GM23248 (cell line): ENCODE measurements around the gene PACS1.

ENCODE experiments used
- EZH2 ChIP-seq: fragments of 200-600 bp; sonication (generic); IDR thresholded peaks from 2 replicates; pipeline ENCODE4 v1.6.1; 2018; ENCODE audit warnings: antibody characterized with exemption, mild to moderate bottlenecking; ENCODE audit not compliant: insufficient read depth, poor library complexity, severe bottlenecking
- EZH2phosphoT487 ChIP-seq: fragments of 200-600 bp; sonication (generic); IDR thresholded peaks from 2 replicates; pipeline ENCODE4 v1.6.1; 2018; ENCODE audit warnings: antibody characterized with exemption, moderate library complexity, mild to moderate bottlenecking, low read depth; ENCODE audit not compliant: insufficient read depth

DNA sequence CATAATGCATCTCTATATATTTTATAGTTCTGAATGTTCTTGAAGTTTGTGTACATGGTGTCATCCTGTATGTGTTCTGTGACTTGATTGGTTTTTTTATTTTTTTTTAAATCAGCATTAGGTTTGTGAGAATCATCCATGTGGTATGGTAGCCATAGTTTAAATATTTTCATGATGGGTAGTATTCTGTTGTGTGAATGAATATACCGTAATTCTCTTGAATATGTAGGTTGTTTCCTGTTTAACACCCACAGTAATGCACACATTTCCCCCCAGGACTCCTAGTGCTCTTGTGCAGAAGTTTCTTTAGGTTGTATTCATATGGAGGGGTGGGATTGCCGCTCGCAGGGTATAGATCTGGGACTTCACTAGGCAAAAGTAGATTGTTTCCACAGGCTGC lies 2.0 kb downstream of the PACS1 start:
- TF ChIP-seq EZH2phosphoT487 = no peak
- TF ChIP-seq EZH2 = no peak
